GM19351 (cell line): ENCODE data around the gene CHL1.
A peak's percentile ranks its signal among the peaks of the same experiment; 100 is the strongest.

ENCODE experiments used
- ATAC-seq: cut with Tn5 transposase; IDR thresholded peaks from one replicate; pipeline ENCODE4 v1.9.1; 2021; ENCODE audit warnings: mild to moderate bottlenecking, moderate library complexity; ENCODE audit not compliant: unreplicated experiment

The CHL1 gene

DNA sequence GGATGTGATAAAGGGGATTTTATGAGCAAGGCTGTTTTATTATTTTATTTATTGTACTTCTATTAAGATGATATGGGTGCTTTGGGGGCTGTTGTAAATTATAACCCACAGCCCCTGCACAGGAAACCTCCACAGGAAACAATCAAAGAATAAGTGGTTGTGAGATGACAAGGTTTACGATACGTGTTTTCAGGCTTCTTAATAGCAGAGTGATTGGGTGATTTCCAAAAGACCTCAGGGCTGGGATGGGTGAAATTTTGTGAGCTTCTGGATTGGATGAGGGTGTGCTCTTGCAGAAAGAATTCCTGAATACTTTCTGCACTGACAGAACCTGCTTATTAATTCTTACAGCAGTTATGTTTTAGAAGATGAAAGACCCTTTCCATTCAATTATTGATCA lies 21.4 kb downstream of the CHL1 start:
- ATAC-seq: no peak

- no peak for ATAC-seq
Measured at GRCh38 chr3:228442-229182, 32.0 kb downstream of the CHL1 start.

DNA sequence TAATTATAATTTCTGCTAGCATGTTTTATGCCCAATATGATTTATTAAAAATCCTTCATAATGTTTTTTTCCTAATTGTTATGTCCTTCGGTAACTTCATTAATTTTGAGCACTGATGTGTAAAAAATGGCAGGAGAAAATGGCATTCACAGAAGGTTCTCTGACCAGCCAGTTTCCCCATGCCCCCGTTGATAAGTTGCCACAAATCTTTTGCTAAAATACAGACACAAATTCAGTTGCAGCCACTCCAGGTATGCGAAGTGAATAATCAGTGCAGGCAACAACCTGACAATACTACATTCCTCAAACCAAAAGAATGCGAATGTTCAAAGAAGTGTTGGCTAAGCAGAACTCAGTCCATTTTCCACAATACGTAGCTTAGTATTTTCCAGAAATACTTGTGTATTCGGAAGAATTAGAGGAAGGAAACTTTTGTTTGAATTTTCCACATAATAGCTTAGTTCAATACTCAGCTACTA lies 32.7 kb downstream of the CHL1 start:
- no peak for ATAC-seq

- ATAC-seq: no peak
Measured at GRCh38 chr3:236881-237280, 40.3 kb downstream of the CHL1 start.

GRCh38 chr3:242602-243355 lies 46.2 kb downstream of the CHL1 start:
- ATAC-seq: no peak

DNA sequence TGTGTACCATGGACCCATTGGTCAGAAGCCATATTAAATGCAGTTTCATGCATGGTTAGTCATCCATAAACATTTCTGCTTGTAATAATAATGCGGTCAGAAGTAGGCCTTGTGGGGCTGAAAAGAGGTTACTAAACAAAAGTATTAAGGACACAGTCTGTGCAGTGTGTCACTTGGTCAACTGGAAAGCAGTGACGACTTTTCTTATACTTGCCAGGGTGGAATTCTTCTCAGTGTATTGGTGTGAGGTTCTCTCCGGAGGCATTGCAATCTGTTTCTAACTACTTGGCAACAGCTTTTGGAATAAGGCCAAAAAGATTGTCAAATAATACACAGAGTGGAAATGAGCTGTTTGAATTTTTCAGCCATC lies 46.8 kb downstream of the CHL1 start:
- ATAC-seq: no peak

GRCh38 chr3:244041-244440 lies 47.5 kb downstream of the CHL1 start:
- no peak for ATAC-seq

DNA sequence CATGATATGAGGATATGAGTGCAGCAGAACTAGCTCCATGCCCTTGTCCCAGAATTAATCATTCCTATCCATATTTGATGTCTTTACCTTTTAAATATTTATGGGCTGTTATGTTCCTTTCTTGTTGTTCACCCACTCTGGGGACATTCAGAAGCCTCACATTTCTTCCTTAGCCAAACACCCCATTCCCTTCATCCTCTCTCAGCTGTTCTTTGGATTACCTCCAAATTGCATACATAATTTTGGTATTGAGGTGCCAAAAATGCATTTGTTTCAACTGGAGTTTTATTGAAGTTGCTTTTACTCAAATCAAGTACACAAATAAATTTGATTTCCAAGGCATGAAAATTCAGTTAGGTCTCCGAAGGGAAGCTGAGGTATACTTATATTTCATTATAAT lies 51.4 kb downstream of the CHL1 start:
- no peak for ATAC-seq

- ATAC-seq: no peak
Measured at GRCh38 chr3:248864-249520, 52.4 kb downstream of the CHL1 start.

DNA sequence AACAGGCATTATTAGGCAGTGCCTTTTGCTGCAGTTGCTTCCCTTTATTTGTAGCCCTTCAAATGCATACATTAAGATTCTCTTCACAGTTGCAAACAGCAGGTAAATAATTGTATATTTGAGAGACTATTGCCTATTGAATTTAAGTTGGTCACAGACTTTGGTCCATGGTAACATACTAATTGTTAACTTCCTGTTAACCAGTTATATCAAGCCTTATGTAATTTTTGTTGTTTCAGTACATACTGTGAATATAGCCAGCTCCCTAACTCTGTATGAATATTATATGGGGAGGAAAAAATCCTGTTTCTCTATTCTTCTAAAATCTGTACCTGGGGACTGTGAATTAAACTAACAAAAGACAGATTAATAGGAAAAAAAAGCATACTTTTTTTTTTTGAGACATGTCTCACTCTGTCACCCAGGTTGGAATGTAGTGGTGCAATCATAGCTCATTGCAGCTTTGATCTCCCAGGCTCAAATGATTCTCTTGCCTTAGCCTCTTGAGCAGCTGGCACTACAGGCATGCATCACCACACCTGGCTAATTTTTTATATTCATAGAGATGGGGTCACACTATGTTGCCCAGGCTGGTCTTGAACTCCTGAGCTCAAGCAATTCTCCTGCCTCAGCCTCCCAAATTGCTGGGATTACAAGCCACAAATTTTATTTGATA lies 53.2 kb downstream of the CHL1 start:
- ATAC-seq: no peak

DNA sequence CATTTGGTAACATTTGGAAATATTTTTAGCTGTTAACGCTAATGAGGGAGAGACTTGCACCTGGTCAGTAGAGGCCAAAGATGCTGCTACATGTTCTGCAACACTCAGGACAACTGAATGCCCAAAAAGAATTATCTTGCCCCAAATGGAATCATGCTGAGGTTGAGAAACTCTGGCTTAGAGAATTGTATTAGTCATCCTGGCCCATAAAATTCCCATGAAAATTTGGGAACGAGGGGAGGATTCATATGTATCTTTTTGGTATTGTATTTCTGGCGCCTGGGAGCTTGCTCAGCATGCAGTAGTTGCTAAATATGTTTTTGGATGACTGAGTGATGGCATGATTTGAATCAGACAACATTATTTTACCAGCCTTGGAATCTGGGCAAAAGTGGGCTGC lies 59.9 kb downstream of the CHL1 start:
- ATAC-seq: no peak

DNA sequence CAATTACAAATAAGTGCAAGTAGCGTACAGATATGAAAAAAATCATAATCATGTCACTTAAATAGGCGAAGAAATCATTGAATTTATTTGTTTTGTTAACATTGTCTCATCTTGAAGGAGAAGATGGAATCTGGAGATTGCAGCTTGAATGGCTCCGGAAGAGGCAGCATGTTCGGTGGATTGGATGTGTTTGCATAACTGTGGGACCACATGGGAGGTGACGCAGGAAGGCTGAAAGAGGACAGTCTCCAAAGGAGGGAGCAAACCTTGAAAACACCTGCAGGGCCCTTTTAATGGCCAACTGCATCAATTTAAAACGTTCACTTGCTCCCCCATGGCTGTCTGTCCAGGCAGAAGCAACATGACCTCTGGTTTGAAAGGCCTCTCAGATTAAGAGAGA lies 61.3 kb downstream of the CHL1 start:
- no peak for ATAC-seq

GRCh38 chr3:260898-261297 lies 64.3 kb downstream of the CHL1 start:
- ATAC-seq: no peak

- no peak for ATAC-seq
Measured at GRCh38 chr3:263393-263792, 66.8 kb downstream of the CHL1 start.

DNA sequence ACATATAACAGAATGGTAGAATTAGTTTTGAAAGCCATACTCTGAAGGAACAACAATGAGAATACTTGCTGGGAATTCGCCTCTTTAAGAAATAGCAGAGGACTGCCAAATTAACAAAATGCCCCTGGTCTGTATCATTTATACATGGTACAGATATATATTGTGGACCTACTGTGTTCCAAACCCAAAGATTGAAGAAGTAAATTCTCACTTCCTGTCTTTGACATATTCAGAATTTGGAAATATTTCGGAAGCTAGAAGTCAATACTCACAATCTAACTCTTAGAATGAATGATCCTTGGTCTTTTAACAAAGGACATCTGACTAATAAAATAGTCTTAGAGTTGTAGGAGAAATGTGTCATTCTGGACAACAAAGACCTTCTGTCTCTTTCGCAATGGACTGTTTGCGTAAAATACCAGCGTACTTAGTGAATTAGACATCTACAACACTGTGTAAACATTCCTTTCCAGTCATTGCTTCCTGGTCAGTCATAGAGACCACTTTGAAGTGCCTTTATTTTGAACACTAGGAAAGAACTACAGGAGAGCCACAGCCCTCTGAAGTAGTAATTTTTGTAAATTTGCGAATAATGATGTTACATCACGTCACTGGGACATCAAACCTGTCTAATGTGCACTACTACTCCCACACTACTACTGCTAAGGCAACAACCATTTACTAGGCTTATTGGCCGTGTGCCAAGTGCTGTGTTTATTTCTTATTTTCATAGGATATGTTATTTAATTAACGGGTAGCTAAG lies 68.0 kb downstream of the CHL1 start:
- ATAC-seq: no peak

DNA sequence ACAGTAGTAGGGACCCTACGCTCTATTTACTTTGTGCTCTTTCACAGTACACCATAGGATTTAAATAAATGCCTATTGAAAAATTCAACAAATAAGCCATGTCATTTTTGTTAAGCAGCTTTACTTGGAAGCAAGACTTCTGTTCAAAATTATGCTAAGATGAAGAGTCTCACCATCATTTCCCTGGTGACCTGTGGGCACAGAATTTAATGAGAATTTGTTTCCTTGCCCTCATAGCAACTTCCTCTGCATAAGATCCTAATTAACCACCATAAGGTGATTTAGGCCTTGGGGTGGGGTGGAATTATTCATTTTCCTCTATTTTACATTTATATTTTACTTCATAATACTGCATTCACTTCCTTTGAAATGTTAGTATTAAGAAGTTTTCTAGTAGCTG lies 70.5 kb downstream of the CHL1 start:
- ATAC-seq: no peak

DNA sequence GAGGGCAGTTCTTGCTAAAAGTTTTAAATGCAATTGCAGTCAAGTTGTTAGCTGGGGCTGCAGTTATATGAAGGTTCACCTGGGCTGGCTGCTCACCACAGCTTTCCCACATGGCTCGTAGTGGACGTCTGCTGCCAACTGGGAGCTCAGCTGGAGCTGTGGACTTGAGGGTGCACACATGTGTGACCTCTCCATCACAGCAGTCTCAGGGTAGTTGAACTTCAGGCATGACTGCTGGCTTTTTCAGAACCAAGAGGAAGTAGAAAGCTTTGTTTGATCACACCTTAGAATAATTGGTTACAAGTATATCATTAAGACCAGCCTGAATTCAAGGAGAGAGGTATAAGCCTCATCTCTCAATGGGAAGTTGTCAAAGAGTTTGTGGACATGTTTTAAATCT lies 74.1 kb downstream of the CHL1 start:
- ATAC-seq: peak; percentile 49

DNA sequence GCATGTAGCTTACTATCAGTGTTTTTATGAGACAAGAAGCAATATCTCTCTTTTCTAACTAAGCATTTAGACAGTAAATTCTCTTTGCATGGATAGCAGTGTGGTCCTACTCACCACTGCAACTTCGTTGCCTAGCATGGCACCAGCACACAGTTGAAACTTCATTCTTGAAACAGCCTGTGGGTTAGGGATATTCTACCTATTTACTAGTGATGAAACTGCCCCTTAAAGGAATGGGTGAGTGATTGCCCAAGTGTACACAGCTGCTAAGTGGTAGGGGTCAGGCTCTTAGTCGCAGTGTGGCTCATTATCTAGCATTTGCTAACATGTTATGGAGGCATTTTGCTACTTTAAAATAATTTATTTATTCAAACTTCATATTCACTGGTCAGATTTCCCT lies 78.4 kb downstream of the CHL1 start:
- no peak for ATAC-seq

GRCh38 chr3:277873-278272 lies 81.3 kb downstream of the CHL1 start:
- no peak for ATAC-seq

GRCh38 chr3:278300-279064 lies 81.9 kb downstream of the CHL1 start:
- ATAC-seq: peak; percentile 72
